Measurements from ENCODE around the gene AGER. TPM values are rescaled to one million over a fixed set of nuclear protein-coding genes. Genes with fewer than 3 reads are reported as not detected.

AGER gene
- total and polyA plus RNA-seq, 2 donors (not counting 1 experiment from before 2014, with no cell fraction given) = 0.50 to 0.78 TPM

GRCh38 chr6:32208996-32209395 is 24.9 kb upstream of the AGER start:
- Histone ChIP-seq H3K36me3 (ENCODE audit: control insufficient read depth, insufficient read depth, low read length) (no peaks in the 10 kb centered on the region), H3K27me3 (ENCODE audit: control insufficient read depth, insufficient read depth, low read length) (no peaks in the 10 kb centered on the region), H3K27ac (ENCODE audit: insufficient read depth, low read length) (no peak overlapping the region), H4K20me1 (ENCODE audit: control insufficient read depth, extremely low read depth, insufficient read depth, low read length) (no peaks in the 10 kb centered on the region), H3K9ac (ENCODE audit: insufficient read depth, low read length) (no peak overlapping the region), H3K4me2 (ENCODE audit: extremely low read depth, insufficient read depth, low read length) (no peak overlapping the region), H3K79me2 (ENCODE audit: control insufficient read depth, insufficient read depth, low read length) (no peaks in the 10 kb centered on the region), H2AFZ (ENCODE audit: low read length) (no peak overlapping the region), H3K4me3 (replicated peaks in 1 of 4; ENCODE audit: control extremely low read depth in 1 of 4, insufficient read depth in 1 of 4, low read depth in 3 of 4, low read length in 4 of 4) (no peak overlapping the region), H3K4me1 (ENCODE audit: control insufficient read depth, extremely low read depth, insufficient read depth, low read length) (no peaks in the 10 kb centered on the region), H3K9me3 (ENCODE audit: control insufficient read depth, insufficient read depth, low read depth, low read length) (no peaks in the 10 kb centered on the region)
- DNase-seq (ENCODE audit: low read depth in 2 of 2) = no peak
- no peak for TF ChIP-seq CTCF (conservative IDR thresholded peaks at IDR 0.05 in 1 of 2, IDR thresholded peaks at IDR 0.05 in 1 of 2; ENCODE audit: low read depth in 1 of 2, low read length in 2 of 2)
- TF ChIP-seq EZH2 (IDR thresholded peaks at IDR 0.05; ENCODE audit: low read length, missing control alignments) = no peak

- no peak overlapping the region for H3K9ac ChIP-seq (ENCODE audit: insufficient read depth, low read length)
- no peaks in the 10 kb centered on the region for H3K79me2 ChIP-seq (ENCODE audit: control insufficient read depth, insufficient read depth, low read length)
- no peak overlapping the region for H2AFZ ChIP-seq (ENCODE audit: low read length)
- no peaks in the 10 kb centered on the region for H3K4me1 ChIP-seq (ENCODE audit: control insufficient read depth, extremely low read depth, insufficient read depth, low read length)
- no peaks in the 10 kb centered on the region for H3K36me3 ChIP-seq (ENCODE audit: control insufficient read depth, insufficient read depth, low read length)
- H3K9me3 ChIP-seq (ENCODE audit: control insufficient read depth, insufficient read depth, low read depth, low read length) = no peaks in the 10 kb centered on the region
- no peak overlapping the region for H3K4me3 ChIP-seq (replicated peaks in 1 of 4; ENCODE audit: control extremely low read depth in 1 of 4, insufficient read depth in 1 of 4, low read depth in 3 of 4, low read length in 4 of 4)
- TF ChIP-seq CTCF (conservative IDR thresholded peaks at IDR 0.05 in 1 of 2, IDR thresholded peaks at IDR 0.05 in 1 of 2; ENCODE audit: low read depth in 1 of 2, low read length in 2 of 2) (no peak), EZH2 (IDR thresholded peaks at IDR 0.05; ENCODE audit: low read length, missing control alignments) (no peak)
- H3K27ac ChIP-seq (ENCODE audit: insufficient read depth, low read length) = no peak overlapping the region
- no peak for DNase-seq (ENCODE audit: low read depth in 2 of 2)
- H3K4me2 ChIP-seq (ENCODE audit: extremely low read depth, insufficient read depth, low read length) = no peak overlapping the region
- no peaks in the 10 kb centered on the region for H4K20me1 ChIP-seq (ENCODE audit: control insufficient read depth, extremely low read depth, insufficient read depth, low read length)
- H3K27me3 ChIP-seq (ENCODE audit: control insufficient read depth, insufficient read depth, low read length) = peaks cover 9% of the 10 kb centered on the region
Measured at GRCh38 chr6:32204268-32204715, 20.2 kb upstream of the AGER start.

- no peaks in the 10 kb centered on the region for H3K79me2 ChIP-seq (ENCODE audit: control insufficient read depth, insufficient read depth, low read length)
- H3K27ac ChIP-seq (ENCODE audit: insufficient read depth, low read length) = no peak overlapping the region
- H3K27me3 ChIP-seq (ENCODE audit: control insufficient read depth, insufficient read depth, low read length) = peaks cover 9% of the 10 kb centered on the region
- TF ChIP-seq EZH2 (IDR thresholded peaks at IDR 0.05; ENCODE audit: low read length, missing control alignments) = no peak
- no peak for TF ChIP-seq CTCF (conservative IDR thresholded peaks at IDR 0.05 in 1 of 2, IDR thresholded peaks at IDR 0.05 in 1 of 2; ENCODE audit: low read depth in 1 of 2, low read length in 2 of 2)
- H3K4me1 ChIP-seq (ENCODE audit: control insufficient read depth, extremely low read depth, insufficient read depth, low read length) = no peaks in the 10 kb centered on the region
- no peaks in the 10 kb centered on the region for H3K9me3 ChIP-seq (ENCODE audit: control insufficient read depth, insufficient read depth, low read depth, low read length)
- no peak overlapping the region for H3K9ac ChIP-seq (ENCODE audit: insufficient read depth, low read length)
- DNase-seq (ENCODE audit: low read depth in 2 of 2) = no peak
- H2AFZ ChIP-seq (ENCODE audit: low read length) = no peak overlapping the region
- no peak overlapping the region for H3K4me2 ChIP-seq (ENCODE audit: extremely low read depth, insufficient read depth, low read length)
- no peaks in the 10 kb centered on the region for H4K20me1 ChIP-seq (ENCODE audit: control insufficient read depth, extremely low read depth, insufficient read depth, low read length)
- no peak overlapping the region for H3K4me3 ChIP-seq (replicated peaks in 1 of 4; ENCODE audit: control extremely low read depth in 1 of 4, insufficient read depth in 1 of 4, low read depth in 3 of 4, low read length in 4 of 4)
- no peaks in the 10 kb centered on the region for H3K36me3 ChIP-seq (ENCODE audit: control insufficient read depth, insufficient read depth, low read length)
Measured at GRCh38 chr6:32203426-32204267, 19.6 kb upstream of the AGER start.
